ENCODE data around the gene GDNF. TPM values are rescaled to one million over a fixed set of nuclear protein-coding genes. Genes with fewer than 3 reads are reported as not detected.
"Not testable (repeated sequence)": the region's sequence is repeated elsewhere in the genome, so short reads cannot be mapped to it uniquely, and the experiment has no call there.

The GDNF gene
- total RNA-seq, 1 donor from 2014 or later: 0.65 TPM

GRCh38 chr5:37869216-37869615, 29.4 kb upstream of the GDNF start:
- Mint-ChIP-seq H3K4me3 (no peak overlapping the region), H3K9me3 (no peaks in the 10 kb centered on the region), H3K4me1 (peaks cover 5% of the 10 kb centered on the region), H3K27ac (ENCODE audit: unreplicated experiment) (no peak overlapping the region), H3K27me3 (ENCODE audit: low read depth) (no peaks in the 10 kb centered on the region), H3K36me3 (ENCODE audit: low read depth) (no peaks in the 10 kb centered on the region)
- TF ChIP-seq CTCF (conservative IDR thresholded peaks at IDR 0.05): no peak
- DNase-seq (ENCODE audit: low read depth, low spot score): no peak

- no peak for TF ChIP-seq CTCF (conservative IDR thresholded peaks at IDR 0.05)
- H3K9me3 Mint-ChIP-seq: no peaks in the 10 kb centered on the region
- DNase-seq (ENCODE audit: low read depth, low spot score): no peak
- H3K4me1 Mint-ChIP-seq: peaks cover 5% of the 10 kb centered on the region
- H3K4me3 Mint-ChIP-seq: no peak overlapping the region
- H3K27ac Mint-ChIP-seq (ENCODE audit: unreplicated experiment): no peak overlapping the region
- H3K36me3 Mint-ChIP-seq (ENCODE audit: low read depth): no peaks in the 10 kb centered on the region
- no peaks in the 10 kb centered on the region for H3K27me3 Mint-ChIP-seq (ENCODE audit: low read depth)
These were observed 27.8 kb upstream of the GDNF start for GRCh38 chr5:37867654-37868053.

- not testable (repeated sequence) for H3K9me3 Mint-ChIP-seq; DNase-seq (ENCODE audit: low read depth, low spot score); H3K27me3 Mint-ChIP-seq (ENCODE audit: low read depth); H3K36me3 Mint-ChIP-seq (ENCODE audit: low read depth); H3K27ac Mint-ChIP-seq (ENCODE audit: unreplicated experiment); H3K4me3 Mint-ChIP-seq; H3K4me1 Mint-ChIP-seq
These were observed 23.1 kb upstream of the GDNF start for GRCh38 chr5:37862907-37863306.

- H3K27me3 Mint-ChIP-seq (ENCODE audit: low read depth): no peaks in the 10 kb centered on the region
- no peak for DNase-seq (ENCODE audit: low read depth, low spot score)
- TF ChIP-seq CTCF (conservative IDR thresholded peaks at IDR 0.05): no peak
- no peaks in the 10 kb centered on the region for H3K36me3 Mint-ChIP-seq (ENCODE audit: low read depth)
- no peaks in the 10 kb centered on the region for H3K4me1 Mint-ChIP-seq
- H3K9me3 Mint-ChIP-seq: peaks cover 4% of the 10 kb centered on the region
- H3K27ac Mint-ChIP-seq (ENCODE audit: unreplicated experiment): no peak overlapping the region
- no peak overlapping the region for H3K4me3 Mint-ChIP-seq
These were observed 20.4 kb upstream of the GDNF start for GRCh38 chr5:37860206-37860605.

GRCh38 chr5:37859805-37860204, 20.0 kb upstream of the GDNF start:
- TF ChIP-seq CTCF (conservative IDR thresholded peaks at IDR 0.05): no peak
- H3K27me3 Mint-ChIP-seq (ENCODE audit: low read depth): no peaks in the 10 kb centered on the region
- no peak overlapping the region for H3K4me3 Mint-ChIP-seq
- H3K36me3 Mint-ChIP-seq (ENCODE audit: low read depth): no peaks in the 10 kb centered on the region
- H3K27ac Mint-ChIP-seq (ENCODE audit: unreplicated experiment): no peak overlapping the region
- no peak for DNase-seq (ENCODE audit: low read depth, low spot score)
- H3K9me3 Mint-ChIP-seq: peaks cover 7% of the 10 kb centered on the region
- H3K4me1 Mint-ChIP-seq: no peaks in the 10 kb centered on the region

GRCh38 chr5:37858250-37858649, 18.4 kb upstream of the GDNF start:
- no peaks in the 10 kb centered on the region for H3K36me3 Mint-ChIP-seq (ENCODE audit: low read depth)
- no peaks in the 10 kb centered on the region for H3K27me3 Mint-ChIP-seq (ENCODE audit: low read depth)
- no peak overlapping the region for H3K4me3 Mint-ChIP-seq
- no peak for TF ChIP-seq CTCF (conservative IDR thresholded peaks at IDR 0.05)
- H3K9me3 Mint-ChIP-seq: peaks cover 12% of the 10 kb centered on the region
- no peak for DNase-seq (ENCODE audit: low read depth, low spot score)
- no peaks in the 10 kb centered on the region for H3K4me1 Mint-ChIP-seq
- H3K27ac Mint-ChIP-seq (ENCODE audit: unreplicated experiment): no peak overlapping the region

Measured in neural crest cell (in vitro differentiated cells).